Type B pancreatic cell (in vitro differentiated cells): Measurements from ENCODE around the gene PRDM16. TPM values are rescaled to one million over a fixed set of nuclear protein-coding genes. Genes with fewer than 3 reads are reported as not detected.

Experiments
- DNase-seq: peaks from one replicate; pipeline ENCODE4 v3.0.0; 2021; ENCODE audit warnings: mixed read lengths; ENCODE audit not compliant: unreplicated experiment; ENCODE audit errors: extremely low spot score
- H3K27ac Mint-ChIP-seq: 2 replicates; pipeline ENCODE4 v1.8.0; 2021; ENCODE audit warnings: mild to moderate bottlenecking, mixed read lengths
- H3K27me3 Mint-ChIP-seq: 2 replicates; pipeline ENCODE4 v1.8.0; 2021; ENCODE audit warnings: mixed read lengths
- H3K36me3 Mint-ChIP-seq: 2 replicates; pipeline ENCODE4 v1.8.0; 2021; ENCODE audit warnings: mixed read lengths
- H3K4me1 Mint-ChIP-seq: one replicate; pipeline ENCODE4 v1.8.0; 2021; ENCODE audit warnings: mixed read lengths; ENCODE audit not compliant: unreplicated experiment
- H3K4me3 Mint-ChIP-seq: 2 replicates; pipeline ENCODE4 v1.8.0; 2021; ENCODE audit warnings: mild to moderate bottlenecking, mixed read lengths
- H3K9me3 Mint-ChIP-seq: 2 replicates; pipeline ENCODE4 v1.8.0; 2021; ENCODE audit warnings: mixed read lengths
- CTCF ChIP-seq: fragments of 200-600 bp; sonication (generic); conservative IDR thresholded peaks from 2 replicates; pipeline ENCODE4 v1.5.0; 2021; ENCODE audit warnings: antibody characterized with exemption, mild to moderate bottlenecking
- total RNA-seq: library from RNA; stranded (reverse); gene quantifications from 2 replicates; pipeline ENCODE4 v1.2.1, GENCODE V29; 2021; ENCODE audit warnings: low replicate concordance

PRDM16 gene
- total RNA-seq, 1 donor from 2014 or later = 23.6 TPM

GRCh38 chr1:3474421-3474820 lies 405.4 kb downstream of the PRDM16 start:
- H3K4me3 Mint-ChIP-seq = no peak overlapping the region

GRCh38 chr1:3475839-3476573 lies 407.0 kb downstream of the PRDM16 start:
- peaks cover 3% of the 10 kb centered on the region for H3K36me3 Mint-ChIP-seq
- DNase-seq = no peak
- no peak overlapping the region for H3K27ac Mint-ChIP-seq
- TF ChIP-seq CTCF = no peak
- no peak overlapping the region for H3K4me3 Mint-ChIP-seq
- peaks cover 15% of the 10 kb centered on the region for H3K4me1 Mint-ChIP-seq
- H3K27me3 Mint-ChIP-seq = no peaks in the 10 kb centered on the region
- H3K9me3 Mint-ChIP-seq = no peaks in the 10 kb centered on the region

More at GRCh38 chr1:3474421-3474820, 405.4 kb downstream of the PRDM16 start:
- H3K36me3 Mint-ChIP-seq = peaks cover 3% of the 10 kb centered on the region
- no peaks in the 10 kb centered on the region for H3K9me3 Mint-ChIP-seq
- H3K27ac Mint-ChIP-seq = no peak overlapping the region
- DNase-seq = no peak
- H3K27me3 Mint-ChIP-seq = no peaks in the 10 kb centered on the region
- H3K4me1 Mint-ChIP-seq = peaks cover 21% of the 10 kb centered on the region
- no peak for TF ChIP-seq CTCF

DNA sequence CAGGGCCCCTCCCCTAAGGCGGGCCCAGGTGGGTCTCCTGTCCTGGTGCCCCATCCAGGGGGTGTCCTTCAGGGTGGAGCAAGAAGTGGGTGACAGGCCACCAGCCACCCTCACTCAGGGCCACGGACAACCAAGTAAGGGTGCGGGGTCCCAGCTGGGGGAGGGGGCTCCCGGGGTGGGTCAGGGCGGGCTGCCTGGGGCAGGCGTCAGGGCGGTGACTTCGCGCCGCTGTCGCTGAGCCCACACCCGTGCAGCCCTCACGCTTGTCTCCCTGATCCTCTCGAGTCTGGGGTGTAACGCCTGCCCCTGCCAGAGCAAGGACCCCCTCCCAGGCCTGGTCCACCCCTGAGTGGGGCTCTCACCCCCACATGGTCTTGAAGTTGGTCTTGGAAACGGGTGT lies 407.7 kb downstream of the PRDM16 start:
- no peak for DNase-seq
- Mint-ChIP-seq H3K27ac (no peak overlapping the region), H3K9me3 (no peaks in the 10 kb centered on the region), H3K36me3 (peaks cover 3% of the 10 kb centered on the region), H3K4me1 (peaks cover 13% of the 10 kb centered on the region), H3K27me3 (no peaks in the 10 kb centered on the region), H3K4me3 (no peak overlapping the region)
- no peak for TF ChIP-seq CTCF

GRCh38 chr1:3477241-3477995 lies 408.4 kb downstream of the PRDM16 start:
- H3K27me3 Mint-ChIP-seq = no peaks in the 10 kb centered on the region
- no peak for TF ChIP-seq CTCF
- H3K4me3 Mint-ChIP-seq = no peak overlapping the region
- H3K27ac Mint-ChIP-seq = no peak overlapping the region
- no peak for DNase-seq
- peaks cover 3% of the 10 kb centered on the region for H3K36me3 Mint-ChIP-seq
- no peaks in the 10 kb centered on the region for H3K9me3 Mint-ChIP-seq
- peaks cover 9% of the 10 kb centered on the region for H3K4me1 Mint-ChIP-seq

DNA sequence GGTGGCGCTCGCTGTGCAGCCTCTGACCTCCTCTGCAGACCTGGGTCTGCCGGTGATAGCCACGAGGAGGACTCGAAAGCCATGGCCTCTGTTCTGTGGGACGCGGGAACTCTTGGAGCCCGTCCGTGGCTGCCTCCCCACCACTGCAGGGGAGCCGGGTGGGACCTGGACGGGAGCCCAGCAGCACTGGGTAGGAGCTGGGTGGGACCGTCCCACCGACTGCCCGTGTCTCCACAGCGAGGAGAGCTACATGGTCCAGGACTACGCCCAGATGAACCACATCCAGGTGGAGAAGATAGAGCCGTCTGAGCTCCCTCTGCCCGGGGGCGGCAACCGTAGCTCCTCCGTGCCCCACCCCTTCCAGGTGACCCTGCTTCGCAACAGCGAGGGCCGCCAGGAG lies 409.2 kb downstream of the PRDM16 start:
- Mint-ChIP-seq H3K4me1 (peaks cover 9% of the 10 kb centered on the region), H3K4me3 (no peak overlapping the region), H3K27me3 (no peaks in the 10 kb centered on the region), H3K9me3 (no peaks in the 10 kb centered on the region), H3K36me3 (peaks cover 3% of the 10 kb centered on the region), H3K27ac (no peak overlapping the region)
- TF ChIP-seq CTCF = no peak
- no peak for DNase-seq
